Endothelial cell (in vitro differentiated cells): ENCODE results near the gene HSPB7. TPM values are rescaled to one million over a fixed set of nuclear protein-coding genes. Genes with fewer than 3 reads are reported as not detected.

ENCODE experiments used
- DNase-seq: peaks from one replicate; pipeline ENCODE4 v3.0.0; 2021; ENCODE audit warnings: low spot score
- H3K27ac Mint-ChIP-seq: one replicate; pipeline ENCODE4 v1.8.0; 2021; ENCODE audit warnings: mixed read lengths, inconsistent platforms; ENCODE audit not compliant: unreplicated experiment
- H3K27me3 Mint-ChIP-seq: one replicate; pipeline ENCODE4 v1.8.0; 2021; ENCODE audit warnings: mild to moderate bottlenecking, moderate library complexity, mixed read lengths, inconsistent platforms; ENCODE audit not compliant: unreplicated experiment
- H3K36me3 Mint-ChIP-seq: one replicate; pipeline ENCODE4 v1.8.0; 2021; ENCODE audit warnings: mild to moderate bottlenecking, low read depth, mixed read lengths, inconsistent platforms; ENCODE audit not compliant: unreplicated experiment
- H3K4me1 Mint-ChIP-seq: one replicate; pipeline ENCODE4 v1.8.0; 2021; ENCODE audit warnings: mild to moderate bottlenecking, mixed read lengths, inconsistent platforms; ENCODE audit not compliant: unreplicated experiment
- H3K4me3 Mint-ChIP-seq: one replicate; pipeline ENCODE4 v1.8.0; 2021; ENCODE audit warnings: mild to moderate bottlenecking, mixed read lengths, inconsistent platforms; ENCODE audit not compliant: unreplicated experiment
- H3K9me3 Mint-ChIP-seq: one replicate; pipeline ENCODE4 v1.8.0; 2021; ENCODE audit warnings: mixed read lengths, inconsistent platforms; ENCODE audit not compliant: unreplicated experiment
- total RNA-seq: library from RNA; stranded (reverse); fragmentation: NEBNext Ultra II Directional; extraction: Animal tissue kit (Norgen Biotek cat#: 25700); gene quantifications from one replicate; pipeline ENCODE4 v1.2.1, GENCODE V29; 2021; ENCODE audit not compliant: unreplicated experiment
- TF ChIP-seq, protein P1 (sequence below): fragments of 200-600 bp; sonication (generic); IDR thresholded peaks from one replicate; pipeline ENCODE4 v1.5.0; 2021; ENCODE audit warnings: antibody characterized with exemption; ENCODE audit not compliant: unreplicated experiment

The HSPB7 gene
- total RNA-seq, 1 donor from 2014 or later = not detected

GRCh38 chr1:15994590-15995351 lies 23.1 kb downstream of the HSPB7 start:
- DNase-seq = peak; percentile 76
- H3K4me1 Mint-ChIP-seq = no peaks in the 10 kb centered on the region

DNA sequence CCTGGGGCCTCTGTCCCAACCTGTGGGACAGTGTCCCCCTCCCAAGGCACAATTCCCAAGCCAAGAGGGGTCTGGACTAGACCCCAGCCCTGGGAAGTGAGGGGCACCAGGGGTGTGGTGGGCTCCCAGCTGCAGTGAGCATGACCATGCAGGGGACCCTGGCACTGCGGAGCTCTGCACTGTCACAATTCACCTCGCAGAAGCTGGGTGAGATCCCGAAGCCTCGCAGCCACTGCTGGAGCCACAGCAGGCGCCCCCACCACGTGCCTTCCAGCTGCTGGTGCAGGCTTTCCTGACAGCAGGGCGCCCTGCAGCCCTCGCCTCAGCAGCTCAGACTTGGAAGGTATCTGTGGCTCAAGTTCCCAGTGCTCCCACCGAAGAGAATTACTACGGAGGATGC lies 23.8 kb downstream of the HSPB7 start:
- Mint-ChIP-seq H3K27me3 (peaks cover 2% of the 10 kb centered on the region), H3K27ac (no peak overlapping the region), H3K9me3 (no peaks in the 10 kb centered on the region), H3K4me3 (no peak overlapping the region), H3K36me3 (peaks cover 3% of the 10 kb centered on the region), H3K4me1 (no peaks in the 10 kb centered on the region)
- TF ChIP-seq, protein P1, sequence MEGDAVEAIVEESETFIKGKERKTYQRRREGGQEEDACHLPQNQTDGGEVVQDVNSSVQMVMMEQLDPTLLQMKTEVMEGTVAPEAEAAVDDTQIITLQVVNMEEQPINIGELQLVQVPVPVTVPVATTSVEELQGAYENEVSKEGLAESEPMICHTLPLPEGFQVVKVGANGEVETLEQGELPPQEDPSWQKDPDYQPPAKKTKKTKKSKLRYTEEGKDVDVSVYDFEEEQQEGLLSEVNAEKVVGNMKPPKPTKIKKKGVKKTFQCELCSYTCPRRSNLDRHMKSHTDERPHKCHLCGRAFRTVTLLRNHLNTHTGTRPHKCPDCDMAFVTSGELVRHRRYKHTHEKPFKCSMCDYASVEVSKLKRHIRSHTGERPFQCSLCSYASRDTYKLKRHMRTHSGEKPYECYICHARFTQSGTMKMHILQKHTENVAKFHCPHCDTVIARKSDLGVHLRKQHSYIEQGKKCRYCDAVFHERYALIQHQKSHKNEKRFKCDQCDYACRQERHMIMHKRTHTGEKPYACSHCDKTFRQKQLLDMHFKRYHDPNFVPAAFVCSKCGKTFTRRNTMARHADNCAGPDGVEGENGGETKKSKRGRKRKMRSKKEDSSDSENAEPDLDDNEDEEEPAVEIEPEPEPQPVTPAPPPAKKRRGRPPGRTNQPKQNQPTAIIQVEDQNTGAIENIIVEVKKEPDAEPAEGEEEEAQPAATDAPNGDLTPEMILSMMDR = no peak
- no peak for DNase-seq

More at GRCh38 chr1:15994590-15995351, 23.1 kb downstream of the HSPB7 start:
- H3K4me3 Mint-ChIP-seq = no peak overlapping the region
- H3K27ac Mint-ChIP-seq = no peak overlapping the region
- peaks cover 4% of the 10 kb centered on the region for H3K27me3 Mint-ChIP-seq
- TF ChIP-seq, protein P1 = peak; percentile 71
- H3K9me3 Mint-ChIP-seq = no peaks in the 10 kb centered on the region
- H3K36me3 Mint-ChIP-seq = peaks cover 3% of the 10 kb centered on the region

DNA sequence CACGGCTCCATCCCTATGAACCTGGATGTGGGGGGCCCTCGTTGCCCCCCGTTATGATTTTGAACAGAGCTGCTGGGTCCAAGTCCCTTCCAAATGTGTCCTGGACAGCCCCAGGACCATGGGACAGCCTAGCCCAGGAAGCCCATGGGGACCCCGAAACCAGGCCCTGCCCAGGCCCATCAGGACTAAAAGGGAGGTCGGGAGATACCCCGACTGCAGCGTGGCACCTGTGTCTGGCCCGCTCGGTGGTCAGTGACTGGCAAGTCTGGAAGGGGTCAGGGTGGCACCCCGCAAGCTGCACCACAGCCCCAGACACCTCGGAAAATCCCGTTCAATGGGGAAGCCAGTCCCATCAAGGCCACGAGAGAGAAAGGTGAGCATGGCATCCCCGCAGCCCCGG lies 24.2 kb downstream of the HSPB7 start:
- H3K4me1 Mint-ChIP-seq = no peaks in the 10 kb centered on the region
- no peaks in the 10 kb centered on the region for H3K9me3 Mint-ChIP-seq

GRCh38 chr1:15992582-15993500 lies 25.0 kb downstream of the HSPB7 start:
- no peak overlapping the region for H3K27ac Mint-ChIP-seq
- TF ChIP-seq, protein P1 = no peak
- H3K9me3 Mint-ChIP-seq = no peaks in the 10 kb centered on the region
- no peaks in the 10 kb centered on the region for H3K4me1 Mint-ChIP-seq
- H3K36me3 Mint-ChIP-seq = peaks cover under 1% of the 10 kb centered on the region
- H3K4me3 Mint-ChIP-seq = no peak overlapping the region
- no peak for DNase-seq
- no peaks in the 10 kb centered on the region for H3K27me3 Mint-ChIP-seq

More for the DNA sequence above, 24.2 kb downstream of the HSPB7 start:
- Mint-ChIP-seq H3K27me3 (no peaks in the 10 kb centered on the region), H3K4me3 (no peak overlapping the region), H3K27ac (no peak overlapping the region), H3K36me3 (peaks cover 3% of the 10 kb centered on the region)
- TF ChIP-seq, protein P1 = no peak
- DNase-seq = no peak

DNA sequence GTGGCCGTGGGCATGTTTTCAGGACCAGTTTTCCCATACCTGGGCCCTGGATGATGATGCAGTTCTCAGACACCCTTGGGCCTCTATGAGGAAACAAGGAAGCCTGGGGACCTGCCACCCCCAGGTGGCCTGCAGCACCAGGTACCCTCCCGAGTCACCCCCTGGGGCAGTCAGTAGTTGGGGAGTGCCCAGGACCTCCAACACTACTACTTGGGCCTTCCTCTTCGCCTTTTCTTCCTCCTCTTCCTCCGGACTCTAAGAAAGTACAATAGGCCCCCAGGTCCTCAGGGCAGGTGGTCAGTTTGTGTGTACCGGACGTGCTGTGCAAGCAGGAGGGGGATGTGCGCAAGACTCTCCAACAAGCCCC lies 25.7 kb downstream of the HSPB7 start:
- Mint-ChIP-seq H3K4me1 (no peaks in the 10 kb centered on the region), H3K27me3 (no peaks in the 10 kb centered on the region), H3K36me3 (no peaks in the 10 kb centered on the region), H3K27ac (no peak overlapping the region), H3K4me3 (no peak overlapping the region), H3K9me3 (no peaks in the 10 kb centered on the region)
- no peak for DNase-seq
- TF ChIP-seq, protein P1 = no peak
